Measurements from ENCODE around the gene FYCO1. TPM values are rescaled to one million over a fixed set of nuclear protein-coding genes. Genes with fewer than 3 reads are reported as not detected.

Gene FYCO1
- total and polyA plus RNA-seq, 5 experiments from 2014 or later, result 1.7 to 28.4 (median 6.0) TPM

DNA sequence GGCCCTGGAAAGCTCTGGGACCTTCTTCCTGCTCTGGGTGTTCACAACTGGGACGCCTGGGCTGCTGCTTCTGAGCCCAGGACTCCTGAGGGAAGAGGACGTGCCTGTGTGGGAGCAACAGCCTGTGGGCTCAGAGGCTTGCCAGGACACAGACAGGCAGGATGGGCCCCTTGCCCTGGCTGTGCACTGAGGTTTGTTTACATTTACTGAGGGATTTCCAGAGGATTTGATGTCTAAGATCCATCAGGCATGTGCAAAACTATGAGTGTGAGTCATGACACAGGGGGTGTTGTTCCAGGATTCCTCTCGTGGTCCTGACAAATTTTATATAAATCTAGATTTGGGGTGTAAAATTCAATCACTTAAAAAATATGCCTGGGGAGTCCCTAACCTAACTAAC is 98.7 kb downstream of the FYCO1 start:
- POLR2A ChIA-PET, result no interaction called here
- Mint-ChIP-seq H3K4me3 (no peak overlapping the region), H3K4me1 (peaks cover 16 to 37% (median 27%) of the 10 kb centered on the region in 4 donors), H3K9me3 (no peaks in the 10 kb centered on the region), H3K27me3 (peaks cover 0 to 25% (median 15%) of the 10 kb centered on the region in 5 donors), H3K27ac (no peak overlapping the region), H3K36me3 (peaks cover 0 to 2% (median 0%) of the 10 kb centered on the region in 3 donors)
- ATAC-seq, result no peak
- DNase-seq, result no peak

- POLR2A ChIA-PET, result interaction anchor here (0.6 kb wide), 1 partner anchor 182 kb away, joined by 3 read pairs; no protein-coding TSS in a partner anchor
- Mint-ChIP-seq H3K4me1 (peaks cover 16 to 48% (median 36%) of the 10 kb centered on the region in 4 donors), H3K36me3 (peaks cover 0 to 2% (median 0%) of the 10 kb centered on the region in 3 donors), H3K27me3 (peaks cover 2 to 36% (median 22%) of the 10 kb centered on the region in 5 donors), H3K27ac (no peak overlapping the region), H3K4me3 (no peak overlapping the region), H3K9me3 (no peaks in the 10 kb centered on the region)
- DNase-seq, result no peak
- no peak for ATAC-seq
Measured at GRCh38 chr3:45895686-45896468, 99.7 kb downstream of the FYCO1 start.

- Mint-ChIP-seq H3K4me1 (peaks cover 17 to 55% (median 42%) of the 10 kb centered on the region in 4 donors), H3K9me3 (peaks cover 0 to 2% (median 0%) of the 10 kb centered on the region in 9 donors), H3K4me3 (peak overlapping the region in 3 of 10 donors; percentile 9 to 25 (median 12)), H3K36me3 (no peaks in the 10 kb centered on the region), H3K27ac (peak overlapping the region in 4 of 10 donors; percentile 9 to 56 (median 27)), H3K27me3 (peaks cover 3 to 33% (median 18%) of the 10 kb centered on the region in 5 donors)
- POLR2A ChIA-PET, result no interaction called here
- ATAC-seq (no peak), DNase-seq (no peak)
Measured at GRCh38 chr3:45894015-45894414, 101.6 kb downstream of the FYCO1 start.

- ATAC-seq (no peak), DNase-seq (no peak)
- Mint-ChIP-seq H3K4me1 (peaks cover 13 to 63% (median 45%) of the 10 kb centered on the region in 4 donors), H3K36me3 (no peaks in the 10 kb centered on the region), H3K9me3 (peaks cover 0 to 2% (median 0%) of the 10 kb centered on the region in 9 donors), H3K27ac (peak overlapping the region in 1 of 10 donors; percentile 74), H3K4me3 (no peak overlapping the region), H3K27me3 (peaks cover 3 to 25% (median 13%) of the 10 kb centered on the region in 5 donors)
- POLR2A ChIA-PET, result no interaction called here
Measured at GRCh38 chr3:45892161-45892560, 103.5 kb downstream of the FYCO1 start.

DNA sequence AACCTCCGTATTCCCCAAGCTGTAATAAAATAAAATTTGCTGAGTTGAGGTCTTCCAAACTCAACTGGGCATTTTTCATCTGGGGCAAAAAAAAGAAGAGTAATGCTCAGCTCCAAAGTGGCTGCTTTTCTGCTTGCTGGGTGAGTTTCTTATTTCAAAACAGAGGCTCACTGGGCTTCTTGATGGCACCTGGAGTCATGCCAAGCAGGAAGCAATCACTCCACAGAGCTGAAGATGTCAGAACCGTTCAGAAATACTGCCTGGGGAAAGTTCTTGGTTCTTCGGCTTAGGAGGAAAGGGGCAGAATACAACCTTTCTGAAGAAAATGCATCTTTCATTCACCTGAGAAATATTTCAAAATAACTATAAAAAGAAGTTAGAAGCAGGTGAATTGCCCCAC is 105.2 kb downstream of the FYCO1 start:
- POLR2A ChIA-PET, result interaction anchor here (0.7 kb wide), 1 partner anchor 49 kb away, joined by 3 read pairs; no protein-coding TSS in a partner anchor
- H3K27ac Mint-ChIP-seq, result peak overlapping the region in 5 of 10 donors; percentile 4 to 46 (median 18)
- H3K27me3 Mint-ChIP-seq, result peaks cover 3 to 23% (median 12%) of the 10 kb centered on the region in 5 donors
- H3K4me3 Mint-ChIP-seq, result peak overlapping the region; percentile 24 to 70 (median 60)
- peaks cover 17 to 70% (median 52%) of the 10 kb centered on the region in 4 donors for H3K4me1 Mint-ChIP-seq
- DNase-seq (peak in 8 of 10 donors; percentile 16 to 55 (median 33)), ATAC-seq (peak; percentile 47 to 60)
- no peaks in the 10 kb centered on the region for H3K36me3 Mint-ChIP-seq
- H3K9me3 Mint-ChIP-seq, result peaks cover 0 to 2% (median 0%) of the 10 kb centered on the region in 9 donors

- Mint-ChIP-seq H3K27ac (no peak overlapping the region), H3K36me3 (no peaks in the 10 kb centered on the region)
Measured at GRCh38 chr3:45889337-45889736, 106.3 kb downstream of the FYCO1 start.

GRCh38 chr3:45887759-45888511 is 107.7 kb downstream of the FYCO1 start:
- H3K4me3 Mint-ChIP-seq, result peak overlapping the region in 1 of 10 donors; percentile 11
- peak overlapping the region in 2 of 10 donors; percentile 22 to 41 for H3K27ac Mint-ChIP-seq
- POLR2A ChIA-PET, result interaction anchor here (1.0 kb wide), 1 partner anchor 10 kb away, joined by 3 read pairs; no protein-coding TSS in a partner anchor
- peaks cover 3 to 23% (median 12%) of the 10 kb centered on the region in 5 donors for H3K27me3 Mint-ChIP-seq
- H3K36me3 Mint-ChIP-seq, result no peaks in the 10 kb centered on the region
- ATAC-seq (no peak), DNase-seq (no peak)
- peaks cover 10 to 50% (median 36%) of the 10 kb centered on the region in 4 donors for H3K4me1 Mint-ChIP-seq
- peaks cover 0 to 2% (median 0%) of the 10 kb centered on the region in 9 donors for H3K9me3 Mint-ChIP-seq

More at GRCh38 chr3:45889337-45889736, 106.3 kb downstream of the FYCO1 start:
- no peak for DNase-seq
- H3K27me3 Mint-ChIP-seq, result peaks cover 3 to 23% (median 12%) of the 10 kb centered on the region in 5 donors
- H3K4me1 Mint-ChIP-seq, result peaks cover 16 to 64% (median 49%) of the 10 kb centered on the region in 4 donors
- H3K9me3 Mint-ChIP-seq, result peaks cover 0 to 2% (median 0%) of the 10 kb centered on the region in 9 donors
- POLR2A ChIA-PET, result interaction anchor here (0.6 to 0.7 kb wide), 3 partner anchors 14 to 1870 kb away, joined by 3 to 5 read pairs (median 3); no protein-coding TSS in a partner anchor
- ATAC-seq, result no peak
- peak overlapping the region in 1 of 10 donors; percentile 19 for H3K4me3 Mint-ChIP-seq

DNA sequence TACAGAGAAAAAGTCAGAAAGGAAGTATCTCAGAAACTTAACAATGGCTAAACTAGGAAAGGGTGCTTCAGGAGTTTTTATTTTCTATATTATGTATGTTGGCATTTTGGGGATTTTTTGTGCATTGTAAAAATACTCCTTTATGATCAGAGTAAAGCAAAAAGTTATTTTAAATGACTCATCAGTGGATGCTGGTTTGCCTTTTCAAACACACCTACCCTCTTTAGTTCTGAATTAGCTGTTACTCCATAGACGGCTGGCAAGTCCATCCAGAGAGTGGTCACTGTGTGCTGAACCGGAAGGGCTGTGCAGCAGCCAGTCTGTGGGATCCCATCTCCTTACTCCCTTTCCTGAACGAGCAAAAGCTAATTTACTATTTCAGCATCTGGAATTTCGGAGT is 108.3 kb downstream of the FYCO1 start:
- Mint-ChIP-seq H3K4me1 (peaks cover 9 to 44% (median 29%) of the 10 kb centered on the region in 4 donors), H3K9me3 (peaks cover 0 to 2% (median 0%) of the 10 kb centered on the region in 9 donors), H3K4me3 (no peak overlapping the region), H3K27me3 (peaks cover 3 to 20% (median 10%) of the 10 kb centered on the region in 5 donors), H3K36me3 (no peaks in the 10 kb centered on the region), H3K27ac (peak overlapping the region in 1 of 10 donors; percentile 2)
- POLR2A ChIA-PET, result interaction anchor here (1.0 kb wide), 1 partner anchor 9 kb away, joined by 3 read pairs; no protein-coding TSS in a partner anchor
- no peak for DNase-seq
- no peak for ATAC-seq

DNA sequence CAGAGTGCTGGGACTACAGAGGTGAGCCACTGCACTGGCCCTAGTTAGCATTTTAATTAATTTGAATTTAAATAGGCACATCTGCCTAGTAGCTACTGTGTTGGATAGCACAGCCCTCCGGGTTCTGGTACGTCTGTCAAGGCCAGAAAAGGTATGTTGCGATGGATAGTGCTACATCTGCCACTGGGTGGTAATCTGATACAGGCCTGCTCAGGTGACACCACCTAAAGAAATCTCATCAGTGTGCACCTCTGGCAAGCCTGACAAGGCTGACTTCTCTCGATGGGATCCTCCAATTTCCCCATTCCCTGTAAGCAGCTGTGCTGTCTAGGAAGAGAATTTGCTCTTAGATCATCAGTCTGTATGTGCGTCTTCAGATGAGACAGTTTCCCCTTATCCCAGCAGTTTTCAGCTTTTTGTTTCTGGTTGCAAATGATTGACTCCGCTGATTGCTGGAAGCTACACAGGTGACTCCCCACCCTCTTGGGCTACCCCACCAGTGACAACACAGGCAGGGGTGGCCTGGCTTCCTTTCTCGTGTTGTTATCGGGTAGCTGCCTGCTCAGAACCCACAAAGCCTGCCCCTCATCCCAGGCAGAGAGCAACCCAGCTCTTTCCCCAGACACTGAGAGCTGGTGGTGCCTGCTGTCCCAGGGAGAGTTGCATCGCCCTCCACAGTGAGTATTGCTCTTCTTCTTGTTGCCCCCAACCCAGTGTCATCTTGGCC is 109.5 kb downstream of the FYCO1 start, which contains the start of gene CCR9:
Gene CCR9, plus strand, starts transcription at position 565 of the 727 bp plus-strand sequence. CDS start 8,391 bp downstream, outside the sequence.
- peaks cover 0 to 2% (median 0%) of the 10 kb centered on the region in 9 donors for H3K9me3 Mint-ChIP-seq
- peaks cover 1 to 9% (median 2%) of the 10 kb centered on the region in 5 donors for H3K27me3 Mint-ChIP-seq
- no peaks in the 10 kb centered on the region for H3K36me3 Mint-ChIP-seq
- peak; percentile 48 to 57 for ATAC-seq
- POLR2A ChIA-PET, result no interaction called here
- peak within 1 kb of the TSS in 2 of 10 donors; percentile 20 to 23 for H3K4me3 Mint-ChIP-seq
- H3K4me1 Mint-ChIP-seq, result peaks cover 12 to 43% (median 24%) of the 10 kb centered on the region in 4 donors
- peak within 1 kb of the TSS in 2 of 10 donors; percentile 2 to 49 for H3K27ac Mint-ChIP-seq
- peak in 1 of 10 donors; percentile 23 for DNase-seq

- POLR2A ChIA-PET, result no interaction called here
- ATAC-seq (no peak), DNase-seq (no peak)
- Mint-ChIP-seq H3K4me3 (no peak overlapping the region), H3K9me3 (no peaks in the 10 kb centered on the region), H3K27me3 (peaks cover 0 to 2% (median 0%) of the 10 kb centered on the region in 5 donors), H3K4me1 (peaks cover 12 to 43% (median 22%) of the 10 kb centered on the region in 4 donors), H3K27ac (no peak overlapping the region), H3K36me3 (no peaks in the 10 kb centered on the region)
Measured at GRCh38 chr3:45884368-45885201, 111.0 kb downstream of the FYCO1 start.
